HG03565 (cell line): Measurements from ENCODE around the gene PGLYRP4.
"Not testable (repeated sequence)": the region's sequence is repeated elsewhere in the genome, so short reads cannot be mapped to it uniquely, and the experiment has no call there.

Source experiments
- ATAC-seq: cut with Tn5 transposase; IDR thresholded peaks from one replicate; pipeline ENCODE4 v1.9.1; 2021; ENCODE audit warnings: mild to moderate bottlenecking, moderate library complexity; ENCODE audit not compliant: unreplicated experiment

The PGLYRP4 gene

GRCh38 chr1:153357076-153357852 is 8.6 kb upstream of the PGLYRP4 start:
- ATAC-seq = no peak

GRCh38 chr1:153356392-153357075 is 7.9 kb upstream of the PGLYRP4 start:
- no peak for ATAC-seq

- no peak for ATAC-seq
Observed at GRCh38 chr1:153355445-153356071, 6.9 kb upstream of the PGLYRP4 start.

GRCh38 chr1:153354515-153355193 is 6.0 kb upstream of the PGLYRP4 start:
- no peak for ATAC-seq

GRCh38 chr1:153353226-153353947 is 4.7 kb upstream of the PGLYRP4 start:
- no peak for ATAC-seq

GRCh38 chr1:153352523-153352922 is 3.9 kb upstream of the PGLYRP4 start:
- ATAC-seq = no peak

GRCh38 chr1:153350321-153350957 is 1.8 kb upstream of the PGLYRP4 start:
- ATAC-seq = no peak

- no peak for ATAC-seq
Observed at GRCh38 chr1:153349363-153350320, 1.0 kb upstream of the PGLYRP4 start.

- ATAC-seq = no peak
Observed at GRCh38 chr1:153347856-153348255, 785 bp downstream of the PGLYRP4 start.

- ATAC-seq = not testable (repeated sequence)
Observed at GRCh38 chr1:153347049-153347448, 1.6 kb downstream of the PGLYRP4 start.

GRCh38 chr1:153346077-153346723 is 2.4 kb downstream of the PGLYRP4 start:
- ATAC-seq = no peak

GRCh38 chr1:153345187-153346076 is 3.2 kb downstream of the PGLYRP4 start:
- ATAC-seq = no peak

- ATAC-seq = no peak
Observed at GRCh38 chr1:153344718-153345025, 4.0 kb downstream of the PGLYRP4 start.

GRCh38 chr1:153343811-153344717 is 4.6 kb downstream of the PGLYRP4 start:
- ATAC-seq = no peak

- no peak for ATAC-seq
Observed at GRCh38 chr1:153343040-153343681, 5.5 kb downstream of the PGLYRP4 start.

GRCh38 chr1:153342178-153342577 is 6.5 kb downstream of the PGLYRP4 start:
- no peak for ATAC-seq
